HT1080 (cell line): ENCODE measurements around the gene WDR5B. TPM values are rescaled to one million over a fixed set of nuclear protein-coding genes. Genes with fewer than 3 reads are reported as not detected.
A peak's percentile ranks its signal among the peaks of the same experiment; 100 is the strongest.

ENCODE experiments used
- DNase-seq: peaks from one replicate; pipeline ENCODE4 v3.0.0-alpha.2; 2015; ENCODE audit warnings: low read depth
- total RNA-seq: library from RNA; depleted of rRNA; stranded (reverse); fragments of >200 nt; shearing (Covaris generic); gene quantifications from 2 replicates; pipeline ENCODE4 v1.2.3, GENCODE V29; 2014

WDR5B gene
- total RNA-seq, 1 experiment from 2014 or later = 9.2 TPM

DNA sequence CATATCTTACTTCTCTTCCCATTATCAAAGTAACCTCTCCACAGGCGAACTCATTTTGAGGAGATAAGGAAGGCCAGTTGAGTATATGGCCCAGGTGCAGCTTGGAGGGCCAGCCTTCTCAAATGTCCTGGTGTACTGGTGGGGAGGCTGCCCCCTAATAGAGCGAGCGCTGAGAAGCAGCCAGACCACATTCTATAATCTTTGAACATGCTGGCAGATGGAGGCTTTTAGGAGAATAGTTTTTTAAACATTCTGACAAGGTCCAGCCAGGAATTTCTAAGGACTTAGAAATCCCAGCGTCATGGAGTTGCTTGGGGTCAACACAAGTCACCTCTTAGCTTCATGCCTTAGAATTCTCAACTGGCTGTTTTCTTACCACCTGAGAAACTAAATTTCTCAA lies 5.8 kb downstream of the WDR5B start:
- no peak for DNase-seq

DNA sequence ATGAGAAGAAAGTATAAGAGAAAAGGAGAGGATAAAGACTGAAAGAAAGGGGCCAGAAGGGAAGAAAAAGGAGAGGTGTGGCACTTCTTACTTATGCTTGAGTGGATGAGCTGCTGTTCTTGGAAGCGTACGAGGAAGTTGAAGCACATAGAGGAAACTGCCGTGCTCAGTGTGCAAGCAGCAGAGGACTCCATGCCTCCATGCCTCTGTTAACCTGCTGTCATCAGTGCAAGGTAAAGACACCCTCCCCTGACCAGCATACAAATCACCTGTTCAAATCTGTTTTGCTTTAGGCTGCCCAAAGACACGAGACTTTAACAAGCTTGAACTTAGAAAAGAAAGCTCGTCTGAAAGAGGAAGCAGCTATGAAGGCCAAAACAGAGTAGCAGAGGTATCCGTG lies 6.4 kb downstream of the WDR5B start:
- DNase-seq = no peak

DNA sequence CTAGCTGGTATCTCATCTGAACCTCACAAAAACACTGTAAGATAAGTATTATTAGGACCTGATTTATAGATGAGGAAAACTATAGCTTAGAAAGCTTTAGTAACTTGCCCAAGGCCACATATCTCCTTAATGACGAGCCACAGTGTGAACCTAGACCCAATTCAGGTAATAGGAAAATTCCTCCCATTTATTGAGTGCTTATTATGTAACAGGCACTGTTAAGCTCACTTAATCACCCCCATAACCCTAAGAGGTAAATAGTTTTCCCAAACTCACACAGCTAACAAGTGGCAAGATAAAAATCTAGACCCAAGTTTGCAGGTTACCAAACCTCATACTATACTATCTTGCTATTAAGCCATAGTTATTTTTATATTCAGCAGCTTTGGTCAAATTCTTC lies 7.9 kb downstream of the WDR5B start:
- no peak for DNase-seq

DNA sequence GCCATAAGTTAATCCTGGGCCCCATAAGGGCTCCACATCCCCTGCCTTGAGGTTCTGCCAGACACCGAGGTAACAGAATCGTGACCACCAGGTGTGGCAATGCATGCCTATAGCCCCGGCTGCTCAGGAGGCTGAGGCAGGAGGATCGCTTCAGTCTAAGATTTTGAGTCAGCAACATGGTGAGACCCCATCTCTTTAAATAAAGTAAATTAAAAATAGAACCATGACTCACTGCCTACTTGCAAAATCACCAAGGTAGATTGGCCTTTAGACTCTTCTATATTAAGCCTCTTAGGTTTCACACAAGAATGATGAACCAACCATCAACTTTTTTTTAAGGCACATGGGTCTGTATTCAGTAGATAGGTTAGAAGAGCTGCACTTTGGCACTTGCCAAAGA lies 9.7 kb downstream of the WDR5B start:
- peak; percentile 34 for DNase-seq

DNA sequence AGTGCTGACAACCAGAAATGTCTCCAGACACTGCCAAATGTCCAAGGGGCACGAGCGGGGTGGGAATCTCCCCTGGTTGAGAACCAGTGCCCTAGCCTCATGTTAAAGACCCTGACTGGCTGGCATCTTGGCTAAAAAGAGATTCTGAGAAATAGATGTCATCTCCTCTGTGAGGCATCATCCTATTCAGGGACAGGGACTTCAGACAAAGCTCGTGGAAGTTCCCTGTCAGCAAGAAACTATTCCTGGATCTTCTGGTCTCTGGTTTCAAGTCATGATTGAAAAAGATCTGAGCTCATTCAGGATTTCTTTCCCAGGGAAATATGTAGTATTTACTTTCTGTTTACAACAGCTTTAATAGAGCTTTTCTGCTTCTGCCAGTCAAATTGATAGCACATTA lies 10.8 kb downstream of the WDR5B start:
- no peak for DNase-seq

DNA sequence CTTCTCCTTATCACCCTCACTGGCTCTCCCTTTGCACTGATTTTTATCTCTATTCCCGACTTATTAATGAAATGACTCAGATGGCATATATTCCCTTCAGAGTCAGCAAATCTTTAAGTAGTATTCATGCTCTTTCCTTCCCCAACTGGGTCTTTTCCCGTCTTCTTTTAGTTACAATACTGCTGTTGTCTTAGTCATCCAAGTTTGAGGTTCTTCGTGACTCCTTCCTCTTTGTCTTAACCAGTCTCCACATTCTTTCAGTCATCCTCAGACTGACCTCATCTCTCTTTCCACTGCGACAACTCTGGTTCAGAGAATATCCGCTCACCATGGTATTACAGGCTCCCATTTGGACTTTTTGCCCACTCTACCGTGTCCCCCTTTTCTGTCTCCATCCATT lies 12.4 kb downstream of the WDR5B start:
- DNase-seq = peak; percentile 94

DNA sequence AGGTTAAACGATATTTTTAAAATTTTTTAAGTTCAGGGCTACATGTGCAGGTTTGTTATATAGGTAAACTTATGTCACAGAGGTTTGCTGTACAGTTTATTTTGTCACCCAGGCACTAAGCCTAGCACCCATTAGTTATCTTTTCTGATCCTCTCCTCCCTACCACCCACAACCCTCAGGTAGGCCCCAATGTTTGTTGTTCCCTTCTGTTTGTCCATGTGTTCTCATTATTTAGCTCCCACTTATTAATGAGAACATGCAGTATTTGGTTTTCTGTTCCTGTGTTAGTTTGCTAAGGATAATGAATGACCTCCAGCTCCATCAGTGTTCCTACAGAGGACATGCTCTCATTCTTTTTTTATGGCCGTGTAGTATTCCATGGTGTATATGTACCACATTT lies 16.9 kb downstream of the WDR5B start:
- no peak for DNase-seq

DNA sequence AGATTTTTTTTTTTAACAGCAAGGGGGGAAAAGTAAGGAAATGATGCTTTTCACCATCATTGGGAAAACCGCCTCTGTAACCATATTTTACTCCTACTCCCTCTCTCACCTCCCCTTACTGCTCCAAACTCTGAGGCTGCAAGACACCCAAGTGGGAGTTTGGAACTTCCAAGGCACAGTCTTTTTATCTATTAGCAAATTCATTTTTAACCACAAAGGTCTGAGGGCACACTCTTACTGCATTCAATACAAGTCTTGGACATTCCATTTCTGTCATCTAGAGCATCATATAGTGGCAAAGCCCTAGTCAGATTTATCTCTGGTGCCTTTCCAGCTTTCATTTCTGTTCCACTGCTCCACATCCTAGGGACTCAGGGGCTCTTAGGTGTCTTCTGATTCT lies 18.7 kb downstream of the WDR5B start:
- no peak for DNase-seq

DNA sequence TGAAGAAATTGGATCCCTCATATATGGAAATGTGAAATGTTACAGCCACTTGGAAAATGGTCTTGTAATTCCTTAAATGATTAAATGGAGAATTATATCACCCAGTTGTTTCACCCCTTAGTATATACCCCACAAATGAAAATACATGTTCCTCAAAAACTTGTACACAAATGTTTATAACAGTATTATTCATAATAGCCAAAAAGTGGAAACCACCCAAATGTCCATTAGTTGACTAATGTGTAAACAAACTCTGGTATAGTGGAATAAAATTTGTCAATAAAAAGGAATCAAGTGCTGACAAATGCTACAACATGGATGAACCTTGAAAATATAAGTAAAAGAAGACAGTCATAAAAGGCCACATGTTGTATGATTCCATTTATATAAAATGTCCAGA lies 19.4 kb downstream of the WDR5B start:
- DNase-seq = no peak

DNA sequence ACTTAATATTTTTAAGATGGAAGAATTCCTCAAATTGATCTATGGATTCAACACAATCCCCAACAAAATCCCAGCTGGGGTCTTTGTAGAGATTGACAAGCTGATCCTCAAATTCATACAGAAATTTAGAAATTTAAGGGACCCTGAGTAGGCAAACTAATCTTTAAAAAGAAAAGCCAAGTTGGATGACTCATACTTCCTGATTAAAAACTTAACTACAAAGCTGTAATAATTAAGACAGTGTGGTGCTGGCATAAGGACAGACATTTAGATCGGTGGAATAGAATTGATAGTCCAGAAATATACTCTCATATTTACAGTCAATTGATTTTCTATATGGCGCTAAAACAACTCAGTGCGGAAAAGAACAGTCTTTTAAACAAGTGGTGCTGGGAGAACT lies 20.3 kb downstream of the WDR5B start:
- DNase-seq = no peak

DNA sequence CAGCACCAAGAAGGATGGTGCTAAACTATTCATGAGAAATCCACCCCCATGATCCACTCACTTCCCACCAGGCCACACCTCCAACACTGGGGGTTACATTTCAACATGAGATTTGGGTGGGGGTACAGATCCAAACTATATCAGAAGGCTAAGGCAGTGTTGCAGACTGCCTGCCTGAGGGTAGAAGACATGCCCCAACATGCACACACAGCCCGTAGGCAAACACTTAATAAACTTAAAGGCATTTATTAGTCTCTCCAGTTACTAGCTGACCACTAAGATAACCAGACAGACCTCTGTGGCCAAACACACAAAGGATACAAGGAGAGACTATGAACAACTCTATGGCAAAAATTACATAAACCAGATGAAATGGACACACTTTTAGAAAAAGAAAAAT lies 21.7 kb downstream of the WDR5B start:
- no peak for DNase-seq

DNA sequence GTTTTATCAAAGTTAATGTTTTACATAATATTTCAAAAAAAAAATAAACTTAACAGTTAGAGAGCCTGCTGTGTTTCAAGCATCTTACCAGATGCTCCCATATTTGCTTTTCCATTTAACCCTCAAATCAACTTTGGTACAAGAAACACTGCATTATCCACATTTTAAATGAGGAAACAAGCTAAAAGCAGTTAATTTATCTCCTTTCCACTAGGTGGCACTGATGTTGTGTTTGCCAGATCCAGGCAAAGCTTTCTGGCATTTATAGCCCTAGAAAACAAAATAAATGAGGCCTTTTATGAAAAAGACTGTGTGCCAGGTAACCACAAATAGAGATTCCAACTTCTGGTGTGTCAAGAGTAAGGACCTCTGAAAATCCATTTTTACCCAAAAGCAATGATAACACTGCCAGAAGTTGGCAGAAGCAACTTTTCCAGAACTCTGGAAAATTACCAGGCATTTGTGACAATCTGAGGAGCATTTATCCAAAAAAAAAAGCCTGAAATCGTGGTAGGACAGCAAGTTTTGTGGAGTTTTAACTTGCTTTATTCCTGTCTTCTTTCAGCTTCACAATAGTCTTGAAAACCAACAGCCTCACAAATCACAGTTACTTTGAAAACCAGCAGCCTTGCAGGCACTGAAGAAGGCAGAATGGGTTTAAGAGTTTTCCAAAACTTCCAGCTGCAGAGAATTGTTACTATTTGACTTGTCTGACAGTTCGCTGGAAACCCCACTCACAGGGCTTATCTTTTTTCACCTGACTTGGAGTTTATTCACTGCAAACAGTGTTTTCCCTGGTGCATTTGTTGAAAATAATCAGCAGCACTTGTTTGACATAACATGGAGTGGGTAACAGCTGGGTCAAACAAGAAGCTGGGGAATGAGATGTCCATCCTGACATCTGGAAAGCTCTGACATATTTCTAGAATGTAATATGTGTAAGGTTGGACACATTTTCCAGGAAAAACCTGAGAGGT lies 22.7 kb downstream of the WDR5B start:
- peak; percentile 47 for DNase-seq

DNA sequence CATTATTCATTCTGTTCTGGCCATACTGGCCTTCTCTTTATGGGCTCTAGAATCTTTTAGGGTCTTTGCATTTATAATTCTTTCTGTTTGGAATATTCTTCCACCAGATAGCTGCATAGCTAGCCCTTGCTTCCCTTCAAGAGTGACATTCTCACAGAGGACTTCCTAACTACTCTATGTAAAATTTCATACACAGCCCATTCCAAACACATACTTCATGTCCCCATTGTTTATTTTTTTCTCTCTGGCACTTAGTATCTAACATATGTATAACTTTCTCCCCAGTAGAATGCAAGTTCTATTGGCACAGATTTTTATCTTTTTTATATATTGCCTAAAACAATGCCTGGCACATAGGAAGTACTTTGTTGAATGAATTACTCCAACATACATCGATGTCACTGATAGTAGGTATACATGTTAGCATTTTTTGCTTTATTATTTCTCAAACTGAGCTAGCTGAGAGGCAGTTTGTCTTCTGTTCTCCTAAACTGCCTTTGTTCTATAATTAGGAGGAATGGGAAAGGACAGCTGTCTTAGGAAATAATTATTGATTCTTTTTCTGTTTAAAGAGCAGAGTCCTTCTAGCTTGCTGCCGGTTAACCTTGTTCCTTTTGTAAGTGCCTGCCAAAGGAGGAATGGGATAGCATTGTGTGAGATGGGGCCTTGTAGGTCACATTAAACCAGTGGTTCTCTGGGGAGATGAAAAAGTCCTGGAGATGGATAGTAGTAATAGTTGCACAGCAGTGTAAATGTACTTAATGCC lies 24.0 kb downstream of the WDR5B start:
- DNase-seq = no peak

DNA sequence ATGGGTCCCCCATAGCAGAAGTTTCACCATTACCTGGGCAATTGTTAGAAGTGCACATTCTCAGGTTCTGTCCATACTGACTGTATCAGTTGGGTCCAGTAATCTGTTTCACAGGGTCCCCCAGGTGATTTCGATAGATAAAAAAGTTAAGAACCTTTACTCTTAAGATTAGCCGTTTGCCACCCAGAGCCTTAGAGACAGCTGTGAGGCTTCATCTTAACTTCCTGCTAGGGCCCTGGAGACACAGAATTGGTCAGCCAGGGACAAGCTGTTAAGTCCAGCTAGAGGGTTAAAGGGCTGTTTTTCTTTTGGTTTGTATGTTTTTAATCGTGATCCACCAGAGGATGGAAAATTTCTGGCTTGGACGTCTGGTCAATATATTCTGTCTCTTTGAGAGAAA lies 25.2 kb downstream of the WDR5B start:
- no peak for DNase-seq

DNA sequence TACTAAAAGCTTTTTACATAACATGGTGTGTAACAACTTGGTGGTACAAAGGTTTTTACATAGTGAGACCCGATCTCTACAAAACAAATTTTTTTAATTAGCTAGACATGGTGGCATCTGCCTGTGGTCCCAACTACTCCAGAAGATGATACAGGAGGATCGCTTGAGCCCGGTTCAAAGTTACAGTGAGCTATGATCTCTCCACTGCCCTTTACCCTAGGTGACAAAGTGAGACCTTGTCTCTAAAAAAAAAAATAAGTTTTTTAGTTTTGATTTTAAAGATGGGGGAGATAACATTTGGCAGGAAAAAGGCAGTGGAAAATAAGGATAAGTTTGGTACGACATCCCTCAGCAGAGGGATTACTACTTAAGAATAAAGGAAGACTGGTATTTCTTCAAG lies 26.0 kb downstream of the WDR5B start:
- no peak for DNase-seq

DNA sequence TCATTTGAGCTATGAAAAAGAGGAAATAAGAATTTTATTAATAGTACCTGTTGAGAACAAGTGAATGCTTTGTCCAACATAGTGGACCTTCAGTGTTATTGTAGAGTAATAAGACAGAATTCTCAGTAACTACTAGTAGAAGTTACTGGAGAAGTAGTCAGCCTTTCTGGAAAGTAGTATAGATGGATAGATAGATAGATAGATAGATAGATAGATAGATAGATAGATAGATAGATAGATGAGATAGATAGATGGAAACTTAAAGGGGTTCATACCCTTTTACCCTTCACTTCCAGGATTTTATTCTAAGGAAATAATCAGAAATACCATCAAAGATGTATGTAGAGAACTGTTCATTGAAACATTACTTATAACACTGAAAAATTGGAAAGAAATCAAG lies 26.7 kb downstream of the WDR5B start:
- no peak for DNase-seq

DNA sequence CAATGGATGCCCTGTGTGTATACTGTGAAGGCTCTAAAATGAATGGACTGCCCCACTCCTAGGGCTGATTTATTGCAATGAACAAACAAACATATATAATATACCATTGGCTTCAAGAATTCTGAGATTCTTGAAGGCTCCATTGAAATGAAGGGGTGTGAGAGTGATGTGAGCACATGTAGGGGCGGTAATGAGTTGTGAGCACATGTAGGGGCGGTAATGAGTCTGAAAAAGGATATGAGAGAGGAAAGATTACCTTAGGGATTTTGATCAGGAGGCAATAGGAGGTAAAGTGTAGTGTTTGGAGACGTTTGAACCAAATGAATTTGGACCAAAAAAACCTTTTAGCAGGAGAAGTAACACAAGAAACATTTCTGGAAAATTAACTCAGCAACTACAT lies 28.2 kb downstream of the WDR5B start:
- DNase-seq = no peak

DNA sequence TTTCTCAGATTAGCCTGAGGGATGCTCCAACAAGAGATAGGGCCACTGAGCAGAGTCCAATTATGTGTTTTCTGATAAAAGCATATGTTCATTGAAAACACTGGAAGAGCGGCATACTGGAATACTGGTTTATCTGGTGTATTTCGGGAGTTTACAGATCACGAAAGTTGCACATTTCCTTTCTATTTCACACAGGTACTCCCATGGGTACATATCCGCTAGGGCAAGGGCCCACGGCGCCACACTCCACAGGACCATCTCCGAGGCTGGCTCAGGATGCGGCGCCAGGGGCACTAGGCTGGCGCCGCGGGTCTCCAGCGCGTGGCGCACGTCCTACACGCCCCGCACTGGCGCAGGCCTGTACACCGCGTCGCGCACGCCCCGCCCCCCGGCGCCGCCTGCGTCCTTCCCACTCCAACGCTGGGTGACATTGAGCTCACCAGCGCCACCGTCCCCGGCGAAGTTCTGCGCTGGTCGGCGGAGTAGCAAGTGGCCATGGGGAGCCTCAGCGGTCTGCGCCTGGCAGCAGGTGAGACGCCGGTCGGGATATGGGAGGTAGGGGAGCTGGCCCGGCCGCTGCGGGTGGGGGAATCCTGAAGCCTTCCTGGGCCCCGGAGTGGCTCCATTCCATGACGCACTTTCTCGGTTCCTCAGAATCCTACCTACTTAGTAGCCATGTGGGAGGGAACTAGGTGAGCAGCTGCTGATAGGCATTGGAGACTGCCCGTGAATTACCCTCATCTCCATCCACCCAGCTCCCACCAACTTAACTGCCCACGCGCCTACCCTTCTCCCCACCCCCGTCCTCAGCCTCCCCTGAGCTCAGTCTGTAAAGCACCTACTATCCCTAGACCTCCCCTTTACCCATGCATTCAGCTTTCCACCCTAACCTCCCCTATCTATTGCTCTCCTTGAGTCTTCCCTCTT lies 31.8 kb downstream of the WDR5B start, which contains the start of gene FAM162A:
TSS of gene FAM162A (plus strand) at position 412 of the 927 bp plus-strand sequence. CDS start at position 496, 84 bp downstream.
- peak; percentile 95 for DNase-seq

DNA sequence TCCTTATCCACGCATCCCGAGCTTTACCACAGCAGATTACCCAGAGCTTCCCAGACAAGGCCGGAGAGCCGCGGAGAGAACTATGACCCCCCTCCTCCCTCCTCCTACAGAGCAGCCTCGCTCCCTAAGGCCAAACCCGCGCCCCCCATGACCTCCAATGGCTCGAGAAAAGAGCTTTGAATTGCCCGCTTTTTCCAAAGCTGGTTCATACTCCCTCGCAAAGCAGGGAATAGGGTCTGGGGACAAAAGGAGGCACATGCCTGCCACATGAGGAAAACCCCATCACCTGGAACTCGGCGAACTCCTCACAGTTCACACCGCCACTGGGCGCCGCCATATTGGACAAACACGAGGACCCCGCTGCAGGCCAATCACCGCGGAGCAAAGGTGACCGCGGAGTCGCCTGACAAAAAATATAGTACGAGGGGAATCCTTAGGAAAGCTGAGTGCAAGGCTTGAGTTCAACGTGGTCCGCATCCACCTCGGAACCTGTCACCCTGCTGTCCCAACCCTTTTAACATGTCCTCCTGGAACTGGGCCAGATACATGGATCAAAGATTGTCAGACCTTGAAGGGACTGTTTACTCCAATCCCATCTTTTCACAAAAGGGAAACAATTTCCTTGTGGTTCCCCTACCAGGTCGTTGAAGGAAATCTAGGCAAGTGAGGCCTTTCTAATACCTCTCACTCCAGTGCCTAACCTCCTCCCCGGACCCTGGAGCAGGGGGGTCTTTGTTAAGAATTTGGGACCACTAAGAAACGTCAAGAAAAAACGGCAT lies 32.8 kb downstream of the WDR5B start, which contains the start of gene MIX23:
TSS of gene MIX23 (minus strand) at position 344 of the 779 bp plus-strand sequence. CDS start at position 337, 7 bp downstream.
- peak; percentile 89 for DNase-seq

DNA sequence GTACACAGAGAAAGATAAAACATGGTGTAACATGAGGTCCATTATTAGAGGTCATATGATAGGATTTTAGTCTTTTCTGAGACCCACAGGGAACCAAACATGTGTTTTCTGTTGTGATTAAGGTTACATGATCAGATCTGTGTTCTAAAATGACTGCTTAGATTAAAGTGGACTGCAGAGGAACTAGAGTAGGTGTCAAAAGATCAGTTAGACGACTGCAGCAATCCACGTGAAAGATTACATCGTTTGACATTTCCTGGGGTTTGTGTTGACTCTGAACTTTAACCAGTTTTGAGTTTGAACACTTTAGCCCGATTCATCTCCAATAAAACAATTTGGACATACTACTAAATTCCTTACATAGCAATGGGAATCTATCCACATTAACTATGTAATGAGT lies 37.9 kb downstream of the WDR5B start:
- no peak for DNase-seq
